Heart left ventricle (tissue), 16 donors: ENCODE results near the gene PTGR3. TPM values are rescaled to one million over a fixed set of nuclear protein-coding genes. Genes with fewer than 3 reads are reported as not detected.

ENCODE experiments used
- ATAC-seq, 4 donors: fragments of 200-7000 bp; cut with Tn5 transposase; one replicate each; pipeline ENCODE4 v1.9.1; 2020 to 2022; ENCODE audit warnings: moderate library complexity in 4 of 4, mild to moderate bottlenecking in 3 of 4, moderate number of reproducible peaks in 1 of 4
- DNase-seq, 5 donors: peaks; one replicate each; pipeline ENCODE4 v3.0.0-alpha.2; 2020
- H3K27ac ChIP-seq, 12 donors: fragments of 200-600 bp; sonication (generic) in 4 of 12; one replicate each; pipeline versions ENCODE4 v1.5.0 to v1.8.0; 2016 to 2022; ENCODE audit warnings: mild to moderate bottlenecking in 2 of 12
- H3K27me3 ChIP-seq, 9 donors: fragments of 200-600 bp; sonication (generic) in 2 of 9; one replicate each; pipeline versions ENCODE4 v1.5.1 to v1.8.0; 2016 to 2022; ENCODE audit warnings: mild to moderate bottlenecking in 3 of 9
- H3K36me3 ChIP-seq, 9 donors: fragments of 200-600 bp; sonication (generic) in 2 of 9; one replicate each; pipeline versions ENCODE4 v1.5.0 to v1.8.0; 2018 to 2022; ENCODE audit warnings: mild to moderate bottlenecking in 2 of 9
- H3K4me1 ChIP-seq, 12 donors: fragments of 200-600 bp; sonication (generic) in 4 of 12; one replicate each; pipeline versions ENCODE4 v1.5.0 to v1.8.0; 2016 to 2022; ENCODE audit warnings: mild to moderate bottlenecking in 3 of 12
- H3K4me3 ChIP-seq, 12 donors: fragments of 200-600 bp; sonication (generic) in 4 of 12; one replicate each; pipeline versions ENCODE4 v1.5.0 to v1.8.0; 2017 to 2022; ENCODE audit warnings: mild to moderate bottlenecking in 9 of 12, moderate library complexity in 4 of 12
- H3K9me3 ChIP-seq, 12 donors: fragments of 200-600 bp; sonication (generic) in 4 of 12; one replicate each; pipeline versions ENCODE4 v1.5.0 to v1.8.0; 2016 to 2022; ENCODE audit warnings: mild to moderate bottlenecking in 1 of 12
- CTCF ChIP-seq, 12 donors: fragments of 200-600 bp; sonication (generic) in 4 of 12; IDR thresholded peaks; one replicate each; pipeline versions ENCODE4 v1.5.0 to v1.8.0; 2018 to 2022; ENCODE audit warnings: antibody characterized with exemption in 12 of 12, mild to moderate bottlenecking in 5 of 12
- POLR2A ChIP-seq, 2 donors: fragments of 450-650 bp; IDR thresholded peaks; one replicate each; pipeline ENCODE4 v1.6.1; 2017; ENCODE audit warnings: antibody characterized with exemption in 2 of 2, mild to moderate bottlenecking in 2 of 2, moderate library complexity in 2 of 2
- WGBS, 4 donors: extraction: QIAGEN DNeasy Blood & Tissue Kit in 2 of 4; methylation state at CpG; one replicate each; pipeline versions ENCODE4 v1.1.5 to v1.1.7; 2013 to 2018; 5-methylcytosine and 5-hydroxymethylcytosine counted together
- intact Hi-C, 10 donors: fragments of 100-400 bp; cut with DNase I; formaldehyde crosslinking; loops; one replicate each; pipeline versions ENCODE4 v1.11.1 to v1.14.2; 2022
- polyA plus RNA-seq, 2 donors: library from polyadenylated mRNA; stranded (reverse); fragments of 200-250 nt; gene quantifications; one replicate each; pipeline ENCODE4 v1.2.3, GENCODE V29; 2013
- total RNA-seq, 9 donors: library from RNA; depleted of rRNA in 2 of 9; stranded (reverse); fragments of >200 nt in 2 of 9; fragmentation: NEBNext Ultra II Directional in 3 of 9; extraction: Animal tissue kit (Norgen Biotek cat#: 25700) in 3 of 9; gene quantifications; one replicate each; pipeline versions ENCODE4 v1.1.0 to v1.2.4, GENCODE V29; 2016 to 2023
- donor health status: ischemic (EF 13 %, LVEDD 7.1; RV severe dilation, severe dysfunction).
- donor health status: healthy with polysubstance abuse.
- donor health status: DM: no; HTN: yes; CAD: no.
- donor health status: DM: no; HTN: no; CAD: no.
- donor health status: ischemic (EF 25% LVEDD 6.9; RV normal size, moderate dysfunction).
- donor health status: ischemic (EF 25% LVEDD 5.7; RV mildly dilated, moderate dysfunction).
- donor health status: healthy.
- donor health status: DM: yes; HTN: yes; CAD: no.
- donor health status: ischemic (EF 35%, LVEDD 5.7; RV mildly dilated, moderate dysfunction).
- donor health status: nonischemic (EF 11% LVEDD 7.7; RV severe dilation, severe dysfunction).
- donor health status: DM: yes; HTN: yes; CAD: no.
- donor health status: PGD.
- donor health status: ischemic (EF 29% LVEDD 5.4; RV normal size, mild dysfunction).
- donor health status: nonischemic (EF 23%, LVEDD 6.1; RV moderate dilation, normal function).

The PTGR3 gene
- total and polyA plus RNA-seq, 11 donors = 13.6 to 58.2 (median 49.1) TPM

GRCh38 chr18:75244351-75245313 lies 35.7 kb upstream of the PTGR3 start:
- DNase-seq = peak in 1 of 5 donors; percentile 44
- peak in 3 of 4 donors; percentile 39 to 66 (median 59) for ATAC-seq

DNA sequence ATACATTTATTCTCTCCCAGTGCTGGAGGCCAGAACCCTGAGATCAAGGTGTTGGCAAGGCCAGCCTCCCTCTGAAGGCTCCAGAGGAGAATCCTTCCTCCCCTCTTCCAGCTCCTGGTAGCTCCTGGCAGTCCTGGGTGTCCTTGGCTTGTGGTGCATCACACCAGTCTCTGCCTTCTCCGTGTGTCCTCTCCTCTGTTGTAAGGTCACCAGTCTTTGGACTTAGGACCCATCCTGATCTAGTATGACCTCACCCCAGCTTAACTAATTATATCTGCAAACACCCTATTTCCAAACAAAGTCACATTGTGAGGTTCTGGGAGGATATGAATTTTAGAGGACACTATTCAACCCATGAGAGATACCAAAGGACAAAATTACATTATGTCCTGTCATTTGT lies 32.8 kb upstream of the PTGR3 start:
- TF ChIP-seq POLR2A (IDR thresholded peaks at IDR 0.05) (no peak), CTCF (IDR thresholded peaks at IDR 0.05) (no peak)
- peaks cover 0 to 60% (median 13%) of the 10 kb centered on the region in 12 donors for H3K4me1 ChIP-seq
- H3K36me3 ChIP-seq = no peaks in the 10 kb centered on the region
- WGBS, 4 donors = 88 to 100% (median 92%) methylated on average over 1 of the region's 1 CpG
- no peaks in the 10 kb centered on the region for H3K27me3 ChIP-seq
- intact Hi-C loops = no loop called here
- no peak overlapping the region for H3K27ac ChIP-seq
- ATAC-seq = no peak
- no peak overlapping the region for H3K4me3 ChIP-seq
- DNase-seq = no peak
- peaks cover 0 to 4% (median 0%) of the 10 kb centered on the region in 12 donors for H3K9me3 ChIP-seq

More at GRCh38 chr18:75244351-75245313, 35.7 kb upstream of the PTGR3 start:
- Histone ChIP-seq H3K27ac (no peak overlapping the region), H3K4me1 (peaks cover 0 to 62% (median 26%) of the 10 kb centered on the region in 12 donors), H3K9me3 (peaks cover 0 to 4% (median 0%) of the 10 kb centered on the region in 12 donors), H3K4me3 (no peak overlapping the region), H3K36me3 (no peaks in the 10 kb centered on the region), H3K27me3 (no peaks in the 10 kb centered on the region)
- intact Hi-C loops = loop anchor here in 4 of 10 donors (5.0 kb wide), 2 partner anchors 32 to 37 kb away; partner anchors contain the start of genes TSHZ1 (in 3 of the 4) and PTGR3 (in 1 of the 4)
- TF ChIP-seq POLR2A (IDR thresholded peaks at IDR 0.05) (no peak), CTCF (IDR thresholded peaks at IDR 0.05) (peak in 10 of 12 donors; percentile 16 to 48 (median 30))
- WGBS, 4 donors = 69 to 82% (median 78%) methylated on average over 19 of the region's 19 CpGs

- no peak overlapping the region for H3K27ac ChIP-seq
- H3K27me3 ChIP-seq = no peaks in the 10 kb centered on the region
- H3K4me3 ChIP-seq = no peak overlapping the region
- WGBS, 4 donors = 84 to 98% (median 95%) methylated on average over 10 of the region's 10 CpGs
- no peaks in the 10 kb centered on the region for H3K36me3 ChIP-seq
- H3K9me3 ChIP-seq = peaks cover 0 to 4% (median 0%) of the 10 kb centered on the region in 12 donors
- intact Hi-C loops = no loop called here
- ATAC-seq (no peak), DNase-seq (no peak)
- peaks cover 0 to 49% (median 8%) of the 10 kb centered on the region in 12 donors for H3K4me1 ChIP-seq
- no peak for TF ChIP-seq POLR2A (IDR thresholded peaks at IDR 0.05)
- no peak for TF ChIP-seq CTCF (IDR thresholded peaks at IDR 0.05)
These were observed 31.5 kb upstream of the PTGR3 start for GRCh38 chr18:75240433-75240832.

- DNase-seq = no peak
- no peak overlapping the region for H3K4me3 ChIP-seq
- WGBS, 4 donors = 71 to 79% (median 75%) methylated on average over 10 of the region's 10 CpGs
- peaks cover 0 to 4% (median 0%) of the 10 kb centered on the region in 12 donors for H3K9me3 ChIP-seq
- H3K27me3 ChIP-seq = no peaks in the 10 kb centered on the region
- peaks cover 0 to 33% (median 4%) of the 10 kb centered on the region in 12 donors for H3K4me1 ChIP-seq
- no peaks in the 10 kb centered on the region for H3K36me3 ChIP-seq
- intact Hi-C loops = no loop called here
- no peak for ATAC-seq
- no peak overlapping the region for H3K27ac ChIP-seq
- TF ChIP-seq CTCF (IDR thresholded peaks at IDR 0.05) (no peak), POLR2A (IDR thresholded peaks at IDR 0.05) (no peak)
These were observed 29.8 kb upstream of the PTGR3 start for GRCh38 chr18:75238786-75239185.
